K562 (cell line): ENCODE measurements around the gene RRM2. TPM values are rescaled to one million over a fixed set of nuclear protein-coding genes. Genes with fewer than 3 reads are reported as not detected.

Source experiments
- ARID3B ChIP-seq: fragments of 250-450 bp; sonication (Bioruptor Pico); IDR thresholded peaks from 2 replicates; pipeline ENCODE4 v1.4.0; 2020; ENCODE audit warnings: borderline replicate concordance
- C11orf30 ChIP-seq: fragments of 450-650 bp; IDR thresholded peaks from 2 replicates; pipeline ENCODE4 v1.6.1; 2016; ENCODE audit warnings: low read depth, mild to moderate bottlenecking
- CTBP1 ChIP-seq: fragments of 450-650 bp; IDR thresholded peaks from 2 replicates; pipeline ENCODE4 v1.6.1; 2016; ENCODE audit warnings: borderline replicate concordance
- FOXA3 ChIP-seq, 2 experiments: fragments of 450-650 bp in 1 of 2; sonication (generic) in 1 of 2; formaldehyde crosslinking; IDR thresholded peaks in 1 of 2; conservative IDR thresholded peaks in 1 of 2; 2 replicates each; pipeline versions ENCODE4 v1.4.0 to v1.8.0; 2020 to 2022; ENCODE audit warnings: mild to moderate bottlenecking in 2 of 2, missing genetic modification reagents in 1 of 2
- GABPB1 ChIP-seq: sonication (generic); formaldehyde crosslinking; IDR thresholded peaks from 2 replicates; pipeline ENCODE4 v1.8.0; 2022; ENCODE audit warnings: mild to moderate bottlenecking, missing genetic modification reagents
- HLTF ChIP-seq: fragments of 450-650 bp; IDR thresholded peaks from 2 replicates; pipeline ENCODE4 v1.6.1; 2016
- HMG20B ChIP-seq: fragments of 250-450 bp; sonication (Bioruptor Pico); IDR thresholded peaks from 2 replicates; pipeline ENCODE4 v1.5.0; 2021; ENCODE audit warnings: mild to moderate bottlenecking
- LCOR ChIP-seq: sonication (generic); formaldehyde crosslinking; IDR thresholded peaks from 2 replicates; pipeline ENCODE4 v1.8.0; 2022; ENCODE audit warnings: mild to moderate bottlenecking, missing genetic modification reagents
- MBD2 ChIP-seq: sonication (generic); IDR thresholded peaks from 2 replicates; pipeline ENCODE4 v1.6.1; 2016; ENCODE audit warnings: low read depth, borderline replicate concordance
- MTA3 ChIP-seq: fragments of 450-650 bp; formaldehyde crosslinking; IDR thresholded peaks from 2 replicates; pipeline ENCODE4 v1.6.1; 2017; ENCODE audit warnings: mild to moderate bottlenecking, borderline replicate concordance
- NFRKB ChIP-seq: fragments of 450-650 bp; IDR thresholded peaks from 2 replicates; pipeline ENCODE4 v1.6.1; 2016; ENCODE audit warnings: low read depth
- NR2C2 ChIP-seq, 2 experiments: fragments of 200-800 bp in 1 of 2; sonication (Bioruptor generic) in 1 of 2; sonication (generic) in 1 of 2; formaldehyde crosslinking in 1 of 2; IDR thresholded peaks; 2 replicates each; pipeline versions ENCODE4 v1.6.1 to v1.8.0; 2016 to 2022; ENCODE audit warnings: mild to moderate bottlenecking in 1 of 2, missing compliant biosample characterization in 1 of 2, missing genetic modification characterization in 1 of 2, missing genetic modification reagents in 1 of 2
- NRF1 ChIP-seq, 2 experiments: fragments of 450-650 bp; IDR thresholded peaks in 1 of 2; conservative IDR thresholded peaks in 1 of 2; 2 replicates each; pipeline ENCODE4 v1.6.1; 2014; ENCODE audit warnings: mild to moderate bottlenecking in 2 of 2
- PCBP1 ChIP-seq: fragments of 200-400 bp; formaldehyde crosslinking; IDR thresholded peaks from 2 replicates; pipeline ENCODE4 v1.6.1; 2018; ENCODE audit warnings: mild to moderate bottlenecking, low read depth, low read length; ENCODE audit not compliant: poor library complexity, severe bottlenecking
- PRPF4 ChIP-seq: fragments of 200-400 bp; formaldehyde crosslinking; IDR thresholded peaks from one replicate; pipeline ENCODE4 v1.6.1; 2017; ENCODE audit warnings: low read length, low read depth, mild to moderate bottlenecking; ENCODE audit not compliant: insufficient read depth, poor library complexity, severe bottlenecking
- RUNX1 ChIP-seq: sonication (generic); IDR thresholded peaks from 2 replicates; pipeline ENCODE4 v1.6.1; 2016; ENCODE audit warnings: antibody characterized with exemption, low read depth
- SNAPC5 ChIP-seq: fragments of 250-450 bp; sonication (Bioruptor Pico); IDR thresholded peaks from 2 replicates; pipeline ENCODE4 v1.8.0; 2021; ENCODE audit warnings: moderate library complexity, mild to moderate bottlenecking, inconsistent platforms
- TAF1 ChIP-seq: IDR thresholded peaks from 2 replicates; pipeline ENCODE4 v1.6.1; 2011; ENCODE audit warnings: mild to moderate bottlenecking, low read length, moderate library complexity; ENCODE audit not compliant: insufficient read depth, control insufficient read depth, severe bottlenecking; ENCODE audit errors: extremely low read depth
- XRCC5 ChIP-seq: fragments of 200-400 bp; formaldehyde crosslinking; IDR thresholded peaks from 2 replicates; pipeline ENCODE4 v1.6.1; 2017; ENCODE audit warnings: low read depth, mild to moderate bottlenecking, low read length
- ZFP36 ChIP-seq: fragments of 150-350 bp; IDR thresholded peaks from 2 replicates; pipeline ENCODE4 v1.6.1; 2018; ENCODE audit warnings: low read length, low read depth; ENCODE audit not compliant: partially characterized antibody
- ZKSCAN1 ChIP-seq: fragments of 150-350 bp; IDR thresholded peaks from 2 replicates; pipeline ENCODE4 v1.6.1; 2016; ENCODE audit warnings: low read depth, low read length
- ZNF232 ChIP-seq: sonication (generic); formaldehyde crosslinking; IDR thresholded peaks from 2 replicates; pipeline ENCODE4 v1.8.0; 2022; ENCODE audit warnings: mild to moderate bottlenecking, missing genetic modification reagents
- ZNF263 ChIP-seq: sonication (generic); formaldehyde crosslinking; IDR thresholded peaks from 2 replicates; pipeline ENCODE4 v1.8.0; 2022; ENCODE audit warnings: mild to moderate bottlenecking, missing genetic modification reagents, borderline replicate concordance
- ZNF639 ChIP-seq, 2 experiments: fragments of 200-800 bp in 1 of 2; sonication (Bioruptor generic) in 1 of 2; sonication (generic) in 1 of 2; formaldehyde crosslinking in 1 of 2; IDR thresholded peaks in 1 of 2; conservative IDR thresholded peaks in 1 of 2; 2 replicates each; pipeline versions ENCODE4 v1.5.0 to v1.6.1; 2016 to 2020; ENCODE audit warnings: missing compliant biosample characterization in 1 of 2, missing genetic modification characterization in 1 of 2, missing genetic modification reagents in 1 of 2
- ZNF77 ChIP-seq: fragments of 250-450 bp; sonication (Bioruptor Pico); IDR thresholded peaks from 2 replicates; pipeline ENCODE4 v1.5.0; 2020
- polyA plus RNA-seq, 8 experiments: library from polyadenylated mRNA; depleted of rRNA in 4 of 8; stranded (reverse) in 5 of 8; unstranded in 3 of 8; fragments of >200 nt; fragmentation: Nextera tagmentation in 2 of 8; fragmentation: Illumina TruSeq in 1 of 8; extraction: Ambion mirVana in 2 of 8; extraction: Trizol in 1 of 8; gene quantifications; 2 replicates each; pipeline versions ENCODE4 v1.2.1 to v1.2.3, GENCODE V29; 2011 to 2014; ENCODE audit warnings: inconsistent platforms in 1 of 8, missing spikeins in 1 of 8
- total RNA-seq, 7 experiments: library from RNA; depleted of rRNA in 6 of 7; stranded (reverse); fragments of >200 nt in 6 of 7; fragmentation: Illumina TruSeq in 2 of 7; extraction: Trizol in 2 of 7; gene quantifications; 2 replicates each; pipeline versions ENCODE4 v1.2.1 to v1.2.3, GENCODE V29; 2011 to 2021; ENCODE audit warnings: low replicate concordance in 1 of 7

Gene RRM2
- total and polyA plus RNA-seq, 9 of the 15 experiments (the other 6 are each of a cell fraction or from before 2014, with no cell fraction given) = 50.1 to 244 (median 128) TPM

- TF ChIP-seq ZNF77 = no peak
- TF ChIP-seq CTBP1 = peak; percentile 36; the same call in 1 of the 2 replicates
- TF ChIP-seq ZNF639 (CRISPR knock-in tag; conservative IDR thresholded peaks at IDR 0.05 in 1 of 2, IDR thresholded peaks at IDR 0.05 in 1 of 2) = no peak
- peak; percentile 46; the same call in 1 of the 2 replicates for TF ChIP-seq ZKSCAN1
- TF ChIP-seq LCOR (CRISPR knock-in tag) = peak; percentile 91
- TF ChIP-seq HMG20B (CRISPR knock-in tag) = no peak
- TF ChIP-seq ZNF263 = no peak; the same call in 1 of the 2 replicates
- TF ChIP-seq C11orf30 = peak; percentile 68
- peak; percentile 61; the same call in 1 of the 2 replicates for TF ChIP-seq NFRKB
- no peak for TF ChIP-seq ZFP36
- TF ChIP-seq HLTF = peak; percentile 47; the same call in 1 of the 2 replicates
- TF ChIP-seq MBD2 = peak; percentile 84
- TF ChIP-seq ZNF232 (CRISPR knock-in tag) = peak; percentile 89; the same call in 1 of the 2 replicates
- peak; percentile 63; the same call in 1 of the 2 replicates for TF ChIP-seq GABPB1 (CRISPR knock-in tag)
- peak in 1 of 2 experiments; percentile 58; a peak in 2 of 4 replicates for TF ChIP-seq FOXA3 (CRISPR knock-in tag; conservative IDR thresholded peaks at IDR 0.05 in 1 of 2, IDR thresholded peaks at IDR 0.05 in 1 of 2)
- TF ChIP-seq TAF1 = peak; percentile 91
- peak; percentile 96 for TF ChIP-seq PRPF4
- TF ChIP-seq MTA3 = peak; percentile 97
- TF ChIP-seq NRF1 (conservative IDR thresholded peaks at IDR 0.05 in 1 of 2, IDR thresholded peaks at IDR 0.05 in 1 of 2) = peak in 1 of 2 experiments; percentile 30; a peak in 2 of 4 replicates
- no peak for TF ChIP-seq SNAPC5 (CRISPR knock-in tag)
- TF ChIP-seq PCBP1 = peak; percentile 95
- peak; percentile 80; the same call in 1 of the 2 replicates for TF ChIP-seq XRCC5
- TF ChIP-seq RUNX1 = 0 out of 2 replicates have a peak, but pooled peaks have one; percentile 41
- TF ChIP-seq ARID3B = no peak
- peak; percentile 35 for TF ChIP-seq NR2C2 (CRISPR knock-in tag; IDR thresholded peaks at IDR 0.05)
- TF ChIP-seq NR2C2 (tag; IDR thresholded peaks at IDR 0.05) = no peak
Measured at GRCh38 chr2:10122500-10123280, at the start of gene RRM2 (continued).
